Erythroblast (primary cell): Measurements from ENCODE around the gene ABCA13.

Source experiments
- GATA1 ChIP-seq: IDR thresholded peaks from 2 replicates; pipeline ENCODE4 v1.6.1; 2011; ENCODE audit warnings: low read depth, mild to moderate bottlenecking, control low read depth, low read length, moderate library complexity
- POLR2A ChIP-seq: IDR thresholded peaks from 2 replicates; pipeline ENCODE4 v1.6.1; 2011; ENCODE audit warnings: mild to moderate bottlenecking, low read length

DNA sequence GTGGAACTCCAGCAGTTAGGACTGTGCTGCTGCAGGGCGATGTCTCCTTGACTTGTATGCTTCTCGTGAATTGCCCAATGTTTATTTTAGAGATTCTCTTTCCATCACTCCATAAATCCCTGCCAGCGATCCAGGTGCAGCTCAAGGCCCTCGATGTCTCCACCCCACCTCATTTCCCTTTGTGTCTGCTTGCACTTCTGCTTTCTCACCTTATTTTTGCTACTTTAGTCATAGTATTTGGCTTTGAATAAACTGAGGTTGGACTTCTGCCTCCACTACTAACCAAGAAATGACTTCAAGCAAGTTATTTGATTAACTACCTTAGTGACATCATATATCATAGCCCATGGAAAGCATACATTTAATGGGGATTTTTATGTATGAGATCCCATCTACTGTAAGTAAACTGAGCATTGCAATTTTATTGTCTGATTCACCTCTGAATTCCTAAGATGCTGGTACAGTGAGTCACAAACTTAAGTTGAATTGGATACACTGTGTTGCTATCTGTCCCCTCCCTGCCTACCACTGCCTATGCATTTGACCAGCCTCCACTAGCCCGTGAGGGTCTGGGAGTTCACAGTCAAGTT lies 255.8 kb downstream of the ABCA13 start:
- TF ChIP-seq POLR2A, result no peak
- TF ChIP-seq GATA1, result no peak
